ENCODE data around the gene TNNT3. TPM values are rescaled to one million over a fixed set of nuclear protein-coding genes. Genes with fewer than 3 reads are reported as not detected.
"Not testable (repeated sequence)": the region's sequence is repeated elsewhere in the genome, so short reads cannot be mapped to it uniquely, and the experiment has no call there.

The TNNT3 gene
- total RNA-seq, 1 donor from 2014 or later = 1.3 TPM

GRCh38 chr11:1939006-1939625 lies 19.6 kb downstream of the TNNT3 start:
- Mint-ChIP-seq H3K4me3 (ENCODE audit: unreplicated experiment) (no peak overlapping the region), H3K4me1 (ENCODE audit: low read depth) (peaks cover 26% of the 10 kb centered on the region), H3K36me3 (ENCODE audit: low read depth) (no peaks in the 10 kb centered on the region), H3K9me3 (ENCODE audit: low read depth) (no peaks in the 10 kb centered on the region), H3K27me3 (ENCODE audit: low read depth) (peaks cover 2% of the 10 kb centered on the region), H3K27ac (ENCODE audit: unreplicated experiment) (no peak overlapping the region)
- TF ChIP-seq CTCF (IDR thresholded peaks at IDR 0.05) = no peak
- DNase-seq (ENCODE audit: low spot score) = peak; percentile 17

- peak; percentile 66 for DNase-seq (ENCODE audit: low spot score)
- H3K4me3 Mint-ChIP-seq (ENCODE audit: unreplicated experiment); H3K27me3 Mint-ChIP-seq (ENCODE audit: low read depth); H3K9me3 Mint-ChIP-seq (ENCODE audit: low read depth); H3K36me3 Mint-ChIP-seq (ENCODE audit: low read depth): not testable (repeated sequence)
- peak overlapping the region; percentile 80 for H3K27ac Mint-ChIP-seq (ENCODE audit: unreplicated experiment)
- H3K4me1 Mint-ChIP-seq (ENCODE audit: low read depth) = peaks cover 29% of the 10 kb centered on the region
Measured at GRCh38 chr11:1939788-1940187, 20.3 kb downstream of the TNNT3 start.

- peak; percentile 71 for DNase-seq (ENCODE audit: low spot score)
- no peak overlapping the region for H3K4me3 Mint-ChIP-seq (ENCODE audit: unreplicated experiment)
- H3K9me3 Mint-ChIP-seq (ENCODE audit: low read depth) = no peaks in the 10 kb centered on the region
- no peaks in the 10 kb centered on the region for H3K36me3 Mint-ChIP-seq (ENCODE audit: low read depth)
- H3K27ac Mint-ChIP-seq (ENCODE audit: unreplicated experiment) = no peak overlapping the region
- TF ChIP-seq CTCF (IDR thresholded peaks at IDR 0.05) = no peak
- no peaks in the 10 kb centered on the region for H3K27me3 Mint-ChIP-seq (ENCODE audit: low read depth)
- H3K4me1 Mint-ChIP-seq (ENCODE audit: low read depth) = peaks cover 29% of the 10 kb centered on the region
Measured at GRCh38 chr11:1942558-1943260, 23.2 kb downstream of the TNNT3 start.

GRCh38 chr11:1943576-1943975 lies 24.1 kb downstream of the TNNT3 start:
- Mint-ChIP-seq H3K36me3 (ENCODE audit: low read depth) (no peaks in the 10 kb centered on the region), H3K9me3 (ENCODE audit: low read depth) (no peaks in the 10 kb centered on the region), H3K4me1 (ENCODE audit: low read depth) (peaks cover 29% of the 10 kb centered on the region), H3K27me3 (ENCODE audit: low read depth) (no peaks in the 10 kb centered on the region), H3K27ac (ENCODE audit: unreplicated experiment) (no peak overlapping the region), H3K4me3 (ENCODE audit: unreplicated experiment) (no peak overlapping the region)
- DNase-seq (ENCODE audit: low spot score) = peak; percentile 79
- no peak for TF ChIP-seq CTCF (IDR thresholded peaks at IDR 0.05)

- Mint-ChIP-seq H3K27ac (ENCODE audit: unreplicated experiment) (no peak overlapping the region), H3K4me1 (ENCODE audit: low read depth) (peaks cover 29% of the 10 kb centered on the region), H3K27me3 (ENCODE audit: low read depth) (no peaks in the 10 kb centered on the region), H3K9me3 (ENCODE audit: low read depth) (no peaks in the 10 kb centered on the region), H3K36me3 (ENCODE audit: low read depth) (no peaks in the 10 kb centered on the region), H3K4me3 (ENCODE audit: unreplicated experiment) (no peak overlapping the region)
- TF ChIP-seq CTCF (IDR thresholded peaks at IDR 0.05) = no peak
- DNase-seq (ENCODE audit: low spot score) = peak; percentile 30
Measured at GRCh38 chr11:1943977-1944376, 24.5 kb downstream of the TNNT3 start.
